Gastrocnemius medialis (tissue), 4 donors: ENCODE data around the gene HTT. TPM values are rescaled to one million over a fixed set of nuclear protein-coding genes. Genes with fewer than 3 reads are reported as not detected.

ENCODE experiments used
- ATAC-seq, 2 donors: fragments of 150-250 bp; one replicate each; pipeline ENCODE4 v1.9.1; 2016
- DNase-seq, 2 donors: peaks; one replicate each; pipeline ENCODE4 v3.0.0-alpha.2; 2019
- H3K27ac ChIP-seq, 4 donors: fragments of 200-600 bp; sonication (generic); 1 replicate in 1 of 4; 2 replicates in 3 of 4; pipeline ENCODE4 v1.5.1; 2016 to 2018; ENCODE audit warnings: mild to moderate bottlenecking in 2 of 4, moderate library complexity in 1 of 4
- H3K27me3 ChIP-seq, 3 donors: fragments of 200-600 bp; sonication (generic) in 2 of 3; 1 replicate in 1 of 3; 2 replicates in 2 of 3; pipeline versions ENCODE4 v1.5.1 to v1.6.0; 2016 to 2019; ENCODE audit warnings: mild to moderate bottlenecking in 1 of 3, moderate library complexity in 1 of 3
- H3K36me3 ChIP-seq, 2 donors: fragments of 200-600 bp; sonication (generic) in 1 of 2; one replicate each; pipeline ENCODE4 v1.5.1; 2017 to 2018
- H3K4me1 ChIP-seq, 2 donors: fragments of 200-600 bp; sonication (generic) in 1 of 2; one replicate each; pipeline ENCODE4 v1.5.1; 2016 to 2017; ENCODE audit warnings: mild to moderate bottlenecking in 2 of 2
- H3K4me3 ChIP-seq, 4 donors: fragments of 200-600 bp; sonication (generic) in 3 of 4; 1 replicate in 1 of 4; 2 replicates in 3 of 4; pipeline ENCODE4 v1.5.1; 2016 to 2019; ENCODE audit warnings: mild to moderate bottlenecking in 2 of 4
- H3K9me3 ChIP-seq, 3 donors: fragments of 200-600 bp; sonication (generic) in 2 of 3; 1 replicate in 1 of 3; 2 replicates in 2 of 3; pipeline ENCODE4 v1.5.1; 2016 to 2019
- CTCF ChIP-seq, 5 experiments: fragments of 450-650 bp in 3 of 5; fragments of 200-600 bp in 2 of 5; sonication (generic) in 2 of 5; IDR thresholded peaks in 4 of 5; conservative IDR thresholded peaks in 1 of 5; 1 replicate in 4 of 5; 2 replicates in 1 of 5; pipeline ENCODE4 v1.5.1; 2016 to 2019; ENCODE audit warnings: antibody characterized with exemption in 5 of 5, mild to moderate bottlenecking in 3 of 5, moderate library complexity in 3 of 5
- POLR2A ChIP-seq, 2 donors: fragments of 450-650 bp; IDR thresholded peaks; one replicate each; pipeline ENCODE4 v1.6.1; 2017; ENCODE audit warnings: antibody characterized with exemption in 2 of 2, mild to moderate bottlenecking in 2 of 2, moderate library complexity in 2 of 2
- in situ Hi-C, 4 donors: fragments of 200-750 bp; cut with MboI; loops; one replicate each; pipeline versions ENCODE4 v1.15.0 to v1.8.0; 2017; ENCODE audit warnings: low sequenced_read_pairs in 4 of 4
- intact Hi-C: fragments of 100-400 bp; cut with DNase I; formaldehyde crosslinking; loops from one replicate; pipeline ENCODE4 v1.15.1; 2023; ENCODE audit warnings: low total_unique reads
- total RNA-seq, 4 donors: library from RNA; depleted of rRNA; stranded (reverse); fragments of >200 nt; gene quantifications; one replicate each; pipeline versions ENCODE4 v1.1.0 to v1.2.3, GENCODE V29; 2016

HTT gene
- total RNA-seq, 4 donors from 2014 or later: 23.5 to 73.0 (median 51.1) TPM

GRCh38 chr4:3245676-3246075 lies 171.2 kb downstream of the HTT start:
- ATAC-seq: no peak
- in situ Hi-C loops: no loop called here
- DNase-seq: no peak
- no peaks in the 10 kb centered on the region for H3K9me3 ChIP-seq
- H3K36me3 ChIP-seq: peaks cover 0 to 10% of the 10 kb centered on the region in 2 donors
- no peak for TF ChIP-seq POLR2A (IDR thresholded peaks at IDR 0.05)
- no peak for TF ChIP-seq CTCF (IDR thresholded peaks at IDR 0.05 in 4 of 5, conservative IDR thresholded peaks at IDR 0.05 in 1 of 5)
- H3K4me1 ChIP-seq: no peaks in the 10 kb centered on the region
- H3K4me3 ChIP-seq: no peak overlapping the region
- intact Hi-C loops: loop anchor here (10.0 kb wide), 1 partner anchor 51 kb away; no protein-coding TSS in a partner anchor
- H3K27ac ChIP-seq: no peak overlapping the region
- no peaks in the 10 kb centered on the region for H3K27me3 ChIP-seq

DNA sequence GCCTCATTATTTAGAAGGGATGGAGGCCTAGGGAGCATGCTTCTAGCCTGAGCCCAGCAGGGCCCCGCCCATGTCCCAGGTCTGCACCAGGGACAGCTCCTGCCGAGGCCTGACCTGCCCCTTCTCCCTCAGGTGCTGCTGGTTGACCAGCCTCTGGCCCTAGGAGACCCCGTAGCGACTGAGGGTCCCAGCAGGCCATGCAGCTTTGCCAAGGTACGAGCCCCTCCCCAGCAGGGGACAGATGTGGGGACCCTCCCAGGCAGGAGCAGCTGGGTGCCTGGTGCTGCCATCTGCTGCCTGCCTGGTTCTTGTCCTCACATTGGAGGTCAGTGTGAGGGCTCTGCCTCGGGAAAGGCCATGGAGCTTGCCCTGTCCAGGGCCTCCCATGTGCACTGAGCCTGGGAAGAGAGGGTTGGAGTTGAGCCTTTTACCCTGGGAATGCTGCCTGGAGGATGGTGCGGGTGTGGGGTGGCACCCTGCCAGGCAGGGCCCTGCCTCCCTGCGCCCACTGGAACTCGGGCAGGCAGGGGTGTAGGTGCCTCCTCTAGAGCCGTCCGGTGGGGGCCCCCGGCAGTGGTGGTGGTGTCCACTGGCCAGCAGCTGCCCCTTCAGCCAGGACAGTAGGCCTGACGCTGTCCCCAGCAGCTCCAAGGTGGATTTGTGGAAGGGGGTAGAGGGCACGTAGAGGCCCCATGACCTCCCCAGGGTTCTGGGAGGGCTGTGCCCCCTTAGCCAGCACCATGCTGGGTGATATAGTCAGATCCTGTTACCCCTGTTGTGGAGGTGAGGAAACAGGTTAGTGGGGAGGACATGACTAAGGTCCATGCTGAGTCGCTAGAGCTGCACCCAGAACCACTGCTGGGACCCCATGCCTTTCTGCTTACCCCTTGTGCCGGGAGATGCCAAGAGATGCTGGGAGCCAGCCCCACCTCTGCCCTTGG lies 172.2 kb downstream of the HTT start:
- TF ChIP-seq CTCF (IDR thresholded peaks at IDR 0.05 in 4 of 5, conservative IDR thresholded peaks at IDR 0.05 in 1 of 5) (peak in 1 of 5 experiments; percentile 32), POLR2A (IDR thresholded peaks at IDR 0.05) (no peak)
- no peak overlapping the region for H3K27ac ChIP-seq
- DNase-seq (no peak), ATAC-seq (peak in 1 of 2 donors; percentile 18)
- H3K27me3 ChIP-seq: no peaks in the 10 kb centered on the region
- H3K4me3 ChIP-seq: no peak overlapping the region
- no peaks in the 10 kb centered on the region for H3K9me3 ChIP-seq
- no peaks in the 10 kb centered on the region for H3K4me1 ChIP-seq
- no peaks in the 10 kb centered on the region for H3K36me3 ChIP-seq
- intact Hi-C loops (loop anchor here (10.0 kb wide), 1 partner anchor 52 kb away; no protein-coding TSS in a partner anchor), in situ Hi-C loops (no loop called here)

GRCh38 chr4:3247399-3248177 lies 173.1 kb downstream of the HTT start:
- H3K27me3 ChIP-seq: no peaks in the 10 kb centered on the region
- no peaks in the 10 kb centered on the region for H3K9me3 ChIP-seq
- H3K4me3 ChIP-seq: no peak overlapping the region
- in situ Hi-C loops (no loop called here), intact Hi-C loops (loop anchor here (10.0 kb wide), 1 partner anchor 53 kb away; no protein-coding TSS in a partner anchor)
- no peak for TF ChIP-seq POLR2A (IDR thresholded peaks at IDR 0.05)
- TF ChIP-seq CTCF (IDR thresholded peaks at IDR 0.05 in 4 of 5, conservative IDR thresholded peaks at IDR 0.05 in 1 of 5): no peak
- H3K4me1 ChIP-seq: no peaks in the 10 kb centered on the region
- no peak overlapping the region for H3K27ac ChIP-seq
- no peaks in the 10 kb centered on the region for H3K36me3 ChIP-seq
- ATAC-seq (no peak), DNase-seq (no peak)

GRCh38 chr4:3248178-3248480 lies 173.6 kb downstream of the HTT start:
- ATAC-seq: no peak

More at GRCh38 chr4:3248178-3248480, 173.6 kb downstream of the HTT start:
- no peak overlapping the region for H3K4me3 ChIP-seq
- no peaks in the 10 kb centered on the region for H3K36me3 ChIP-seq
- in situ Hi-C loops: no loop called here
- DNase-seq: no peak
- no peaks in the 10 kb centered on the region for H3K9me3 ChIP-seq
- TF ChIP-seq CTCF (IDR thresholded peaks at IDR 0.05 in 4 of 5, conservative IDR thresholded peaks at IDR 0.05 in 1 of 5) (no peak), POLR2A (IDR thresholded peaks at IDR 0.05) (no peak)
- H3K27ac ChIP-seq: no peak overlapping the region
- no peaks in the 10 kb centered on the region for H3K27me3 ChIP-seq
- intact Hi-C loops: loop anchor here (10.0 kb wide), 1 partner anchor 53 kb away; no protein-coding TSS in a partner anchor
- H3K4me1 ChIP-seq: no peaks in the 10 kb centered on the region
